HG02588 (cell line): ENCODE measurements around the gene SLC8A1.
A peak's percentile ranks its signal among the peaks of the same experiment; 100 is the strongest.

Experiments used
- ATAC-seq: cut with Tn5 transposase; IDR thresholded peaks from one replicate; pipeline ENCODE4 v1.9.1; 2021; ENCODE audit warnings: mild to moderate bottlenecking, moderate library complexity; ENCODE audit not compliant: unreplicated experiment

Gene SLC8A1

DNA sequence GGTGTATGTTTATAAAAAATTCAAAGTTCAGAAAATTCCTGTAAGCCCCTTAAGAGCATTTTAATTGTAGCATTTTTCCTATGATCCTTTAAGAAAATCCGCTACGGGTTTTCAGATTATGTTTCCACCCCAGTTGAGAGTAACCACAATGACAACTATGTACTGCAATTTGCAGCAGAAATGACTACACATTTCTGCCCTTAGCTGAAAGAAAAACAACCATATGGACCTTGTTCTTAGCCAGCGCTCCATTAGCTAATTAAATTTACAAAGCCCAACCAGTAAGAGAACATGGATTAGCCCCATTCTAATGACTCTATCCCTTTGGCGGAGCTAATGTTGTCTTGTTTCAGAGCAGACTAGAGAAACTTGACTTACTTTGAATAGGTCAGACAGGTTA is 247.6 kb downstream of the SLC8A1 start:
- ATAC-seq: no peak

DNA sequence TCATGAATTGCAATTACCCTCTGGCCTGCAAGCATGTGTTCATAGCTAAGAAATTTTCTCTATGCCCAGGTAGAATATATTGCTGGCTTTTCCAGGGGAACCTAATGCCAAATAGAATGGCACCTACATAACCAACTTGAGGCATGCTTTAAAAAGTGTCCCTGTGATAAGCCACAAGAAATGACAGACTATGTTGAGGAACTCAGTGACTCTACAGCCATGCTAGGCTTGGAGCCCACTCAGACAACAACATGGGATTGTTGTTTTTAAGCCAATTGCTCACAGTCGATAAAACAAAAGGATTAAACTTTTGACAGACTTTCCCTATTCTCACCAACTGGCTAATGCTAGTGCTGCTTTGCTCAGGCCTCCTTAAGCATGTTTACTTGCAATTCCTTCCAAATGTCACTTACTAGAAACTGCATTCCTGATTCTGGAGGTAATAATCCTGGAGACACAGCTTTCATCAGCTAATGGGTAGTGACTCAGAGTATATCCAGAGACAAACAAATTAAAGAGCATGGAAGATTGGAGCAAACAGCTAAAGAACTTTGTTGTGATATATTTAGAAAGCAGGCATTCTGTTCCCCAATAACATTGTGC is 249.0 kb downstream of the SLC8A1 start:
- no peak for ATAC-seq

DNA sequence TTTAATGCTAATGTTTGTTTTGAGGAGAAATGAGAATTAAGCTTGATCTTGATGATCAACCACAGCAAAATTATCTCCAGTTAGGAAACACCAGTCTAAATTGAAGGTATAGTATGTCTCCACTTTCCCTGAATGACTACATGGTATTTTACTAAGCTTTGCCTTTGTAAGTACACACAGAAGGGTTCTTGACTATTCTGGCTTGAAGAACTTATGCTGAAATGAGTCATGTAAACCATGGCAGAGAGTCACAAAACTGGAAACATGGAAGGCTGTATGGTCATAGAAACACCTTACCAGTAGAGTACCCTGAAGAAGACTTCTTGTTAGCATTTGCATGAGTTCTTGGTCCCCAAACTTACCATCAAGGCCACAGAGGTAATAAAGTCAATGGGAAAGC is 250.5 kb downstream of the SLC8A1 start:
- no peak for ATAC-seq

DNA sequence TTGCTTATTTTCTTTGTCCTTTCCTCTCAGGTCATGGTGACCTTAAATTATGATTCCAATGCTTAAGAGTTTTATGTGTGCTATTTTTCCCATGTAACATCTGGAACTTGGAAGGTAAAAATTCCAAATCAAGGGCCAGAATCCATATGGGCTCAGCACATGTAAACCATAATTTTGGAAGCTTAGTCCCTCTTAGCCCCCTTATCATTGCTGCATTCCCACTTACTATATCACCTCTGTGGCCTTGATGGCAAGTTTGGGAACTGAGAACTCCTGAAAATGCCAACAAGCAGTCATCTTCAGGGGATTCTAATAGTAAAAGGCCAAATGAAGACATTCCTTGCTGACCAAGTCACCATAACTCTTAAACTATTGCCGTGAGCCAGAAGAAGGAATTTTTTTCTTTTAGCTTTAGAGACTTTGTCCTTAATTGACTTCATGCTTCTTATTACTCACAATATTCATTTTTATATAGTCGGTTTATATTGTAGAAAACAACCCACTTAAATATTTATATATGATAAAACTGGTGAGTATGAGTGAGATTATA is 251.4 kb downstream of the SLC8A1 start:
- ATAC-seq: no peak

DNA sequence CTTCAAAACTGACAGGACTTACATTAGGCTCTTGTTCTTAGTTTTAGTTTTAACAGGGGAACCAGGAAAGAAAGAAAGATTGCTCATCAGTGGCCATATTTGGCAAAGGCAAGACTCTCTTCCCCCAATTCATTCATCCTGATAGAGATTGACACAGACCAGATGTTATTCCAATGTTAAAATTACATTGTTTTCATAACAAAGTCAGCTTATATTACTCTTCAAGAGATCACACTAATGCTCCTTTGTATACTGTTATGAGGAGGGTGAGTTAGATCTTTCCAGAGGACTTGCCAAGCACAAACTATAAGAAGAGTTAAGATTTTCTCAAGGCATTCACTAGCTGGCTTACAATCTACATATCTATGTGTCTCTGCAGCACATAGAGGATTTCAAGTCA is 252.1 kb downstream of the SLC8A1 start:
- ATAC-seq: no peak

DNA sequence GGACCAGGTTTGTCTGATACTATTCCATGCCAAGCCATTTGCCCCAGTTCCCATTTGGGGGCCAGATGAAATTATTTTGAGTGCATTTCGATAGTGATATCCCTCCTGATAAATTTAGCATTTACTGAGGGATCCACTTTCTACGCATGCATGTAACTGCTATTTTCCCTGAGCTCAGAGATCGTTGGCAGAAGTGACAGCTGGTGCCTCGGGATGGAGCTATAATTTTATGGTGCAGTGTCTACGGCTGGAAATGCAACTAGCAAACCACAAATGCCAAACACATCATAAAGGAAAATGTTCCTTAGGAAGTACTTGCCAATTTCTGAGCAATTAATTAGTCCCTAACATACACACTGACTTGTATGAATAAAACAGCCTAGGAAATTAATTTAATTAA is 254.8 kb downstream of the SLC8A1 start:
- ATAC-seq: no peak

DNA sequence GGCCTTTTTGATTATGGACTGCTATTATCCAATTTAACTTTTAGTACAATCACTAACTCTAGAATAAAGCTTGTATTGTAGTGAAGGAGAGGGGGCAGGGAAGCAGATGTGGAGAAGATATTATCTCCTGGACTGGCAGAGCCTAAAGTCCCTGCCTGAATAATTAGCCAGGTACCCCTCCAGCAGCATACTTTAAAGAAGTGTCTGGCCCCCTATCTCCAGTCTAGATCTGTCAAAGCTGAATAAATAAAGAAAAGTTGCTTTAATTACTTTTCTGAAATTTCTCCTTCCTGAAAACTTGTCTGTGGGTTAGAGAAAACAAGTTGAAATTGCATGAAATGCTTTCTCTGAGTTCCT is 258.2 kb downstream of the SLC8A1 start:
- ATAC-seq: no peak

DNA sequence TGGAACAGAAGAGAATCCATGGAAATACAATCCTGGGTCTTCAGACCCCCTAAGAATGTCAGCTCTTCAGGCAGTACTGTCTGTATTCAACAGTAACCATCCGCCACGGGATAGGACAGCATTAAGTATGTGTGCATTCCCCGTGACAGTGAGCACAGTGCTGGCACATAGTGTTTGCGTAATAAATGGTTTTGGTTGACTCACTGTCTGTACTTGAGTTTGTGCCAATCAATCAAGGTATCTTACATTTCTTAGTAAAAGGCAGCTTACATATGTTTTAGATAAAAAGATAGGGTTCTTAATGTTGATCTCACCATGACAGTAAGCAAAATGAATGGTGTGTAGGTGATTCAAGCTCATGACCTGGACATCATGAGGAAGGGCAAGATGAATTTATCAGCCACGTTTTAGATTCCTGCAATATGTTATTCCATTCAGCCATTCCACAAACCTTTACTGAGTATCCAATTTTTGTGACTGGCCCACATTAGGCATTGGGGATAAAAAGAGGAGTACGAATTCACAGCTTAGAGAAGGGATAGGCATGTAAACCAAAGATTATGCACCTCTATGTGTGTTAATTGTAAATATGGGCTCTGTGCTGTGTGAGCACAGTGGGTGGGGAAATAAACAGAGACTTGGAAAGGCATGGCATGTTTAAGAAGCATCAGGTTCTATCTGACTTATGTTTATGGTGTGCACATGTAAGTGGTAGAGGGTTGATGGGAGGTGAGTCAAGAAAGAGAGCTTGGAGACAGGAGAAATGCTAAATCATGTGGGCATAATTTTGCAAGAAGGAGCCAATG is 258.8 kb downstream of the SLC8A1 start:
- no peak for ATAC-seq

DNA sequence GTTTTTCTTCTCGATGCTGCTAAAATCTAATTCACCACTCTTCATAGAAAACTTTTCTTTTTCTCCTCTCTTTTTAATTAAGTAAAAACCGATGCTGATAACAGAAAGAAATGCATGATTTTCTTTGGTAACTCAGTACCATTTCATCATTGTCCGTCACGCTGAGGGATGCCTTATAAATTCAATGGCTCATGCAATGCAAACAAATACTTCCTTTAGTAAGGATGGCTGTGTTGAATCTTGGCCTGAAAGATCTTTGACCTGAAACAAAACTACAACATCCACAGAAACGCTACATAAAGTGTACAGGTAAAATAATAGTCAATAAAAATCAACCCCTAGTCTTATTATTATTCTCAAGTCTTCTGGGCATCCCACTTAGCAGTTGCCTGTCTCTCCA is 261.4 kb downstream of the SLC8A1 start:
- no peak for ATAC-seq

DNA sequence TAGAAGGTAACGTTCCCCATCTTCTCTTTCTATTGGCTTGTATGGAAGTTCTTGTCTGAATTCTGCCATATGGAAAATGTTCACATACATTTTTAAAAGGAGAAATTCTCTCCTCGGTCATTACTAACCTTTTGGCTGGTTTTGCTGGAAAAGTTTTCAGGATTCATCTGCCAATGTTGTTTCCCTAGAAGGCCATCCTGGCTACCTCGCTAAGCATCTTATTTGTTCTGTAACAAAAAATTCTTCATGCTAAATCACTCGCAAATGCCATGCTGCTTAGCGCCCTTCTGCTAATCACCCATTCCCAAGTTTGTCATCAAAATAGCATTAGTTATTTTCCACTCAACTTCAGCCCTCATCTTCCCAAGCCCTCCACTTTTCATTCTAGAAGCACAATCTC is 262.0 kb downstream of the SLC8A1 start:
- no peak for ATAC-seq

DNA sequence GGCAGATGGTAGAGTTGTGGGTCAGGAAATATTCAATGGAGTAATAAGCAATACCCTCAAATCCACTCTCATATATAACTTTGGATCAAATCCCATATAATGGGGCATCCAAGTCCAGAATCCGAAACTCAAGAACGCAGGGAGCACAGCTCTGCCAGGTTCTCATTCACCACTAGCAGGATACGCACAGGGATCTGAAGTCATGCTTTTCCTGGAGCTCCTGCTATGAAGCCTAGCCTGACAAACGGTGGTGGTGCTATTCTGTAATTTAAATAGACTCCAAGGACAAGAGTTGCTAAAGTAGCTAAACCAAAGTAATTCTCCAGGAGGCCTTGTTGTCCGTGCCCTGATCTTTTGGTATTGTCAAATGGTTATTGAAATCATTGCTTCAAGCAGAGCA is 264.8 kb downstream of the SLC8A1 start:
- ATAC-seq: no peak

DNA sequence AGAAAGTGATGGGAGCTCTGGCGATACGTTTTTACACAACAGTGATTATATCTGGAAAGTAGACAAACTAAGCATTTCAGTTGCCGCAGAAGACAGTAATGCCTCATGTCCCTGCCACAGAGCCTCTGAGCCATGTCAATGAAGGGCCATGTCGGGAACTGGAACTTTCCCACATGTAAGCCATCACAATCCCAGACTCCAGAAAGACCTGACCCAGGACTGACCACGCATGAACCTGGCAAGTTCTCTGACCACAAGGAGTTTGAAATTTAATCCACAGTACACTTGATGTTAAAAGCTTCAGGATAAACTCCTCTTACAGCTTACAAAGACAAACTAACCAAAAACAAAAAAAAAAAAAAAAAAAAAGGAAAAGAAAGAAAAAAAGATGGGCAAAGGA is 267.3 kb downstream of the SLC8A1 start:
- ATAC-seq: no peak

DNA sequence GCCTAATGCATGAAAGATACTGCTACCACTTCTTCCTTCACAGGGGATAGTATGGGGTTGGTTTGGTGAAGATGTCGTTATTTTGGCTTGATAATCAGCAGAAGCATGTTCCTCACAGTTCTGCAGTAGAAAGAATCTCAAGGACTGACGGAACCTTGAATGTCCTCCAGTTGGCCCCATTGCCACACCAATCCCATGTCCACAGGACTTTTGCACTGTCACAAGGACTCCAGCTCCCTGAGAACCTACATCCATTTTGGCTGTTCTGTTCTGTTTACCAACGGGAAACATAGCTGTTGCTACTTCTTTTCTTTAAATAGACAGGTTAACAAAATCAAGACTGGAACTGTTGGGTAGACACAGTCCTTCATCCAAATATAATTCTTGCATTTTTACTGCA is 270.0 kb downstream of the SLC8A1 start:
- ATAC-seq: no peak

DNA sequence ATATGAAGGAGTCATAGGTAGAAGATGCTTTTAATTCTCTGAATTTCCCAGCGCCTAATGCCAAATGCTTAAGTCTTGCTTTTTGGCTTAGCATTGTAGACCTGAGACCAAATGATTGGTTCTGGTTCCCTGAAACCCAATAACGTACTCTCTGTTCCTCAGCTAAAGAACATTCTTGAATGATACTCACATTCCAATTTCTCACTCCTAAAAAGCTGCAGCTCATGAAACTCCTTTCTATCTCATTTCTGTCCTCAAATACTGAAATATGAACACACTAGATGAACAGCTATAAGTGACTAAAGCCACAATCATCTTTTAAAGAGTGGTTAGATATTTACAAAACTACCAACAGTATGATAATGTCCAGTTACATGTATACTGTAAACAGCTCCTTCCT is 272.1 kb downstream of the SLC8A1 start:
- no peak for ATAC-seq

DNA sequence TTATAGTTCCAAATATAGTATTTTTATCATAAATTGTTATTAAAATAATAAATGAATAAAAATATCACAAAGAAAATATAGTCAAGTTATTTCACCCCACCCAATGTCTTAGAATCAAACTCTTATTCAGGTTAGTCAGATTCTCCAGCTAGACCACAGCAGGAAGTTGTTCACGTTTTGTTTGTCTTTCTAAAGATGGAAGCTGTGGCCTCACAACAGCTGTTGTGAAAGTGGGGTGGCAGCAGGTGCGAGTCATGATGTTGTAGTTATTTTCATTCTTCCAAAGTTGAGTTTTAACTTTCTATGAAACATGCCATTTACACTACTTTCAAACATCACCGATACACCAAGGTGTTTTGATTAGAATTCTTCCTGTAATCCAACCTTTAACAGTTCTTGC is 272.9 kb downstream of the SLC8A1 start:
- peak; percentile 89 for ATAC-seq

DNA sequence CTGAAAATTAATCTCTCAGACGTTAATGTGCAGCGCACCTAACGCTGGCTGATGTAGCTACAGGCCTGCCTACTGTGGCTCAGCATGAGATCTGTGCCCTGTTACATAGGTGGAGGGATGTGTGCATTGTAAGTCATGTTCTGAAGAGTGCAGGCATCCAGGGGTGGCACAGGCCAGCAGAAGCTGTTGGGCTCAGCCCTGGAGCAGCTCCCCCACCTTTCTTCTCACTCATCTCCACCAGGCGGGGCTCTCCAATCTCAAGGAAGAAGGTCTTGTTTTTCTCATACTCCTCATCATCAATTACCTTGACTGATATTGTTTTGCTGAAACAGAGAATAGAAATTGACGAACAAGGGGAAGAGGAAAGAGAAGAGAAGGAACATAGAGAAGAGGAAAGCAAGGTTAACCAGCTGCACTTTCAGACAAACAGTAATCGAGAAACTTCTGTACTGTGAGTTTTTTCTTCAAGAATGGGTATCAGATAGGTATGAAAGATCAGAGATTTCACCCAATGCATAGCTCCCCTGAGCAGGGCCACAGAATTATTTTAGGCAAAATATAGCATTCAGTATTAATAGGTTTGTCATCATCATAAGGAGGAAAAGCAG is 273.6 kb downstream of the SLC8A1 start:
- no peak for ATAC-seq

DNA sequence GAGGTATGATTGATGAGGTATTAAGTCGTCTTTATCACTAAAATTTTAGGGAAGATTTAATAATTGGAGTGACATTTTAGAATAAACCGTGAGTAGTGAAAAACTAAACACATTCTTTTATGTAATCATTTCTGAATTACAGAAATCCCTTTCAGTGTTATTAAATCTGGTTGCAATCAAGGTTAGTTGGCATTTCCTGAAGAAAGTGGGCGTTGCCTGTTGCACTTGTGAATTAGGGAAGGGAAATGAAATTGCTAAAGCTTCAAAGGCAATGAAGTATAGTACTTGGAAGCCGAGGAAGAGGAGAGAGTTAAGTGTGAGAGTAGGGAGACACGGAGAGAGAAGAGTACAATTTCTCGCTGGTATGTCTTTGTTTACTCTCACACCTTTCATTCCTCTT is 274.5 kb downstream of the SLC8A1 start:
- ATAC-seq: no peak

DNA sequence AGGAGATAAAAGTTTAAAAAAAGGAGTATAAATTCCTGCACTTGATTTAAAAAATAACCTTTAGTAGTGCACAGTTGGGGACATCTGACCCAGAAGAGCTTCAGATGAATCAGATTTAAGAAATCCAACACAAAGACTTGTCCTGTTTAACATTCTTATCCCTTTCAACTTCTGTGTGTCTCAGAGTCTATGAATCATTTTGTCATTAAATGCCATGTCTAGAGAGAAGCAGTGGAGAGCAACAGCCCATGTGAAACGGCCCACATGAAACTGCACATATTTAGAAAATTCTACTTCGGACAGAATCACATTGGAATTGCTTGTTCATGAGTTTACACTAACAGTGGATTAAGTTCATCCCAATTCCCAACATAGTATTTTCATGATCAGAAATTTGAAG is 278.6 kb downstream of the SLC8A1 start:
- ATAC-seq: no peak

DNA sequence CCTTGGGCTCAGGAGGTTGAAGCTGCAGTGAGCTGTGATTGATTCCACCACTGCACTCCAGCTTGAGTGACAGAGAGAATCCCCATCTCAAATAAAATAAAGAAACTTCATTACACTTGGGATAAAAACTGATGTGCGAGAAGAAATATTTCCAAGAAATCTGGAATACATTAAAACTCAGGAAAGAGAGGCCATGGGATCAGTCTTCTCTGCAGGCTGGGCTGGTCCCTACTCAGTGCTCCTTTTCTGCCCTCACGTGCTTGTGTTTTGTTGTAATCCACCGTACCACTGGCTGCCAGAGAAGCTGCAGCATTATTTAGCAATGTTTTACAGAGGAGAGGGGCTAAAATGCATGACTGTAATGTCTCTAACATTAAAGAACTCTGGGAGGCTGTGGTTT is 282.0 kb downstream of the SLC8A1 start:
- no peak for ATAC-seq

DNA sequence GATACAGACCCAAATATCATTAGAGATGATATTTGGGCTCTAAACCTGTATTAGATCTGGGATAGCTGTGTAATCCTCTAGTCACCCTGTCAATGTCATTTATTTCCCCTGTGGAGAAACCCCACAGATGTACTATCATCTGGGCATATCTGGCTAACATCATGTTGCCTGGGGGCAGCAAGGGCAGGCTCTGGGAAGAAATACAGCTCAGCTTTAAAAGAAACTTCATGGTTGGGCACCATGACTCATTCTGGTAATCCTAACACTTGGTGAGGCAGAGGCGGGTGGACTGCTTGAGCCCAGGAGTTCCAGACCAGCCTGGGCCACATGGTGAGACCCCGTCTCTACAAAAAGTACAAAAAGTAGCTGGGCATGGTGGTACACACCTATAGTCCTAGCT is 282.5 kb downstream of the SLC8A1 start:
- ATAC-seq: no peak

DNA sequence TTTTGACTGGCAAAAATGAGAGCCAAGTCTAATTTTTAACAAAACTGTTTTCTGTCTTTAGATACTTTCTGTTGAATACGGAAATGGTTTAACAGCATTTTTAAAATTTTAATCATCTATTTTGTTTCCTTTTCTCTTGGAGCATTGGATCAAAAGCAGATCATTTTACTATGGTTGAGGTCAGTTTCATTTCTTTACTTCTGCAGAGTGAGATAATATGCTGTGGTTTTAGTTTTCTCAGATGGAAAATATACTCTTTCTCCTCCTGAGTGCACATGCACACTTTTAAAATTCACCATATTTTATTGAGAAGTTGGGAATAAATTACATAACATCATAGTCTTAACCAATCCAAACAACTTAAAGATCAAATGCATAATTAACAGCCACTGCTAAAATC is 283.3 kb downstream of the SLC8A1 start:
- ATAC-seq: peak; percentile 59

DNA sequence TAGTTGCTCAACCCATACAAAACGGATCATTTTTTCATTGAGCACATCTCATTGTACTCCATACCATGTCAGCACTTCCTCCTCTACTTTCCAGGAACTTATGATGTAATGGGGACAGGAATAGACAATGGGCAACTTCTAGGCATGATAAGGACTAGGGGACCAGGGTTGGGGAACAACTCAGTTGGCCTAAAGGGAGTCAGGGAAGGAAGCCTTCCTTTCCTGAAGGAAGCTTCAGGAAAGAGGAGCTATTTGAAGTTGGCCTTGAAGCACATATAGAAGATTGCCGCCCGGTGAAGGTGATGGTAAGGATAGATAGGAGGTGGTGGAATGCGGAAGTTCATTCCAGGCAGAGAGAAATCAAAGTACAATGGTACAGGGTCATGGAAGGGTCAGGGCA is 283.9 kb downstream of the SLC8A1 start:
- ATAC-seq: no peak
